Neural progenitor cell (in vitro differentiated cells): ENCODE data around the gene ADGRL1.
"Not testable (repeated sequence)": the region's sequence is repeated elsewhere in the genome, so short reads cannot be mapped to it uniquely, and the experiment has no call there.

Source experiments
- CTCF ChIP-seq: fragments of 200-600 bp; sonication (generic); IDR thresholded peaks from 2 replicates; pipeline ENCODE4 v1.5.1; 2017; ENCODE audit warnings: antibody characterized with exemption, mild to moderate bottlenecking
- EZH2 ChIP-seq: fragments of 200-600 bp; sonication (generic); IDR thresholded peaks from 2 replicates; pipeline ENCODE4 v1.6.1; 2017; ENCODE audit warnings: antibody characterized with exemption, mild to moderate bottlenecking, moderate library complexity

- TF ChIP-seq CTCF, EZH2: not testable (repeated sequence)
These were observed 3.4 kb upstream of the ADGRL1 start for GRCh38 chr19:14209401-14209800.
